Natural killer cell (primary cell): Measurements from ENCODE around the gene MGAT4C. TPM values are rescaled to one million over a fixed set of nuclear protein-coding genes. Genes with fewer than 3 reads are reported as not detected.

Experiments
- ATAC-seq, 3 donors: fragments of 150-1000 bp in 2 of 3; fragments of 200-7000 bp in 1 of 3; cut with Tn5 transposase; 1 replicate in 1 of 3; 2 replicates in 2 of 3; pipeline ENCODE4 v1.10.0; 2021; ENCODE audit warnings: mild to moderate bottlenecking in 2 of 3, moderate library complexity in 2 of 3
- DNase-seq, 2 donors: peaks; one replicate each; pipeline versions ENCODE4 v3.0.0 to v3.0.0-alpha.2; 2013 to 2021; ENCODE audit warnings: mixed read lengths in 1 of 2
- H3K27ac ChIP-seq: one replicate; pipeline ENCODE4 v1.5.1; 2013; ENCODE audit warnings: mild to moderate bottlenecking, low read length
- H3K27me3 ChIP-seq: one replicate; pipeline ENCODE4 v1.6.1; 2013; ENCODE audit warnings: low read length; ENCODE audit not compliant: control insufficient read depth, insufficient read depth
- H3K36me3 ChIP-seq: one replicate; pipeline ENCODE4 v1.6.1; 2013; ENCODE audit warnings: low read length; ENCODE audit not compliant: control insufficient read depth, insufficient read depth
- H3K4me1 ChIP-seq: one replicate; pipeline ENCODE4 v1.6.1; 2013; ENCODE audit warnings: low read length; ENCODE audit not compliant: control insufficient read depth, insufficient read depth
- H3K4me3 ChIP-seq: one replicate; pipeline ENCODE4 v1.5.1; 2013; ENCODE audit warnings: low read length
- H3K9me3 ChIP-seq: one replicate; pipeline ENCODE4 v1.6.1; 2013; ENCODE audit warnings: low read length; ENCODE audit not compliant: control insufficient read depth, insufficient read depth
- H3K27ac Mint-ChIP-seq, 2 donors: one replicate each; pipeline ENCODE4 v1.8.0; 2022; ENCODE audit warnings: mild to moderate bottlenecking in 2 of 2, mixed read lengths in 2 of 2, moderate library complexity in 1 of 2
- H3K27me3 Mint-ChIP-seq, 2 donors: one replicate each; pipeline ENCODE4 v1.8.0; 2022; ENCODE audit warnings: low read depth in 2 of 2, mixed read lengths in 2 of 2
- H3K36me3 Mint-ChIP-seq: one replicate; pipeline ENCODE4 v1.8.0; 2022; ENCODE audit warnings: mixed read lengths
- H3K4me1 Mint-ChIP-seq, 2 donors: one replicate each; pipeline ENCODE4 v1.8.0; 2022; ENCODE audit warnings: mixed read lengths in 2 of 2
- H3K4me3 Mint-ChIP-seq: one replicate; pipeline ENCODE4 v1.8.0; 2022; ENCODE audit warnings: mild to moderate bottlenecking, moderate library complexity, mixed read lengths
- H3K9me3 Mint-ChIP-seq, 2 donors: one replicate each; pipeline ENCODE4 v1.8.0; 2022; ENCODE audit warnings: mixed read lengths in 2 of 2
- CTCF ChIP-seq: fragments of 200-600 bp; IDR thresholded peaks from one replicate; pipeline ENCODE4 v1.8.0; 2022; ENCODE audit warnings: antibody characterized with exemption
- WGBS: methylation state at CpG from one replicate; pipeline ENCODE4 v1.1.7; 2013; ENCODE audit warnings: missing lambda C conversion rate; ENCODE audit not compliant: insufficient coverage; 5-methylcytosine and 5-hydroxymethylcytosine counted together
- intact Hi-C: fragments of 100-400 bp; cut with micrococcal nuclease; formaldehyde crosslinking; loops from one replicate; pipeline ENCODE4 v1.14.2; 2022
- total RNA-seq, 4 donors: library from RNA; stranded (reverse); fragments of 120-200 nt in 1 of 4; gene quantifications; one replicate each; pipeline versions ENCODE4 v1.2.3 to v1.2.4, GENCODE V29; 2013 to 2022

MGAT4C gene
- total RNA-seq, 3 donors from 2014 or later (not counting 1 experiment from before 2014, with no cell fraction given) = not detected

- ATAC-seq (no peak), DNase-seq (no peak)
- H3K27ac Mint-ChIP-seq = no peak overlapping the region
- H3K4me1 Mint-ChIP-seq = no peaks in the 10 kb centered on the region
- TF ChIP-seq CTCF = no peak
- 93% methylated on average over 2 of the region's 2 CpGs for WGBS
- Histone ChIP-seq H3K4me1 (no peaks in the 10 kb centered on the region), H3K9me3 (peaks cover 9% of the 10 kb centered on the region), H3K4me3 (no peak overlapping the region), H3K27me3 (no peaks in the 10 kb centered on the region), H3K36me3 (no peaks in the 10 kb centered on the region), H3K27ac (no peak overlapping the region)
- H3K9me3 Mint-ChIP-seq = peaks cover 15 to 18% of the 10 kb centered on the region in 2 donors
- no peaks in the 10 kb centered on the region for H3K36me3 Mint-ChIP-seq
- intact Hi-C loops = no loop called here
- no peaks in the 10 kb centered on the region for H3K27me3 Mint-ChIP-seq
- H3K4me3 Mint-ChIP-seq = no peak overlapping the region
Measured at GRCh38 chr12:85998074-85998473, 258.1 kb downstream of the MGAT4C start.

GRCh38 chr12:85996280-85996679 lies 259.9 kb downstream of the MGAT4C start:
- 78% methylated on average over 2 of the region's 3 CpGs for WGBS
- H3K9me3 Mint-ChIP-seq = peaks cover 11 to 17% of the 10 kb centered on the region in 2 donors
- H3K4me1 Mint-ChIP-seq = no peaks in the 10 kb centered on the region

GRCh38 chr12:85993746-85994145 lies 262.4 kb downstream of the MGAT4C start:
- H3K4me3 Mint-ChIP-seq = no peak overlapping the region
- H3K9me3 Mint-ChIP-seq = peaks cover 8 to 11% of the 10 kb centered on the region in 2 donors
- no peak for ATAC-seq

More at GRCh38 chr12:85996280-85996679, 259.9 kb downstream of the MGAT4C start:
- H3K36me3 ChIP-seq = no peaks in the 10 kb centered on the region
- no peak for DNase-seq
- no peak overlapping the region for H3K27ac ChIP-seq
- Mint-ChIP-seq H3K4me3 (no peak overlapping the region), H3K27ac (no peak overlapping the region), H3K36me3 (no peaks in the 10 kb centered on the region), H3K27me3 (no peaks in the 10 kb centered on the region)
- H3K4me3 ChIP-seq = no peak overlapping the region
- no peak for TF ChIP-seq CTCF
- no peaks in the 10 kb centered on the region for H3K27me3 ChIP-seq
- no peak for ATAC-seq
- no peaks in the 10 kb centered on the region for H3K4me1 ChIP-seq
- intact Hi-C loops = no loop called here
- peaks cover 20% of the 10 kb centered on the region for H3K9me3 ChIP-seq

More at GRCh38 chr12:85993746-85994145, 262.4 kb downstream of the MGAT4C start:
- no peak overlapping the region for H3K4me3 ChIP-seq
- no peak for DNase-seq
- H3K4me1 Mint-ChIP-seq = no peaks in the 10 kb centered on the region
- intact Hi-C loops = no loop called here
- no peaks in the 10 kb centered on the region for H3K36me3 Mint-ChIP-seq
- no peaks in the 10 kb centered on the region for H3K27me3 Mint-ChIP-seq
- no peaks in the 10 kb centered on the region for H3K27me3 ChIP-seq
- no peaks in the 10 kb centered on the region for H3K36me3 ChIP-seq
- H3K27ac Mint-ChIP-seq = no peak overlapping the region
- no peak for TF ChIP-seq CTCF
- H3K4me1 ChIP-seq = no peaks in the 10 kb centered on the region
- WGBS = 88% methylated on average over 4 of the region's 4 CpGs
- no peak overlapping the region for H3K27ac ChIP-seq
- peaks cover 22% of the 10 kb centered on the region for H3K9me3 ChIP-seq
